ENCODE data around the gene PRDX2. TPM values are rescaled to one million over a fixed set of nuclear protein-coding genes. Genes with fewer than 3 reads are reported as not detected.

PRDX2 gene
- total and polyA plus RNA-seq, 2 donors from 2014 or later: 171 to 664 TPM

GRCh38 chr19:12754465-12755196 lies 47.0 kb downstream of the PRDX2 start:
- intact Hi-C loops (cut with DNase I): no loop called here
- Histone ChIP-seq H3K9me3 (ENCODE audit: control insufficient read depth in 2 of 3, insufficient read depth in 1 of 3, low read length in 3 of 3) (no peaks in the 10 kb centered on the region), H3K4me3 (ENCODE audit: low read length in 3 of 3) (no peak overlapping the region), H3K27ac (ENCODE audit: low read depth in 2 of 2, low read length in 2 of 2) (no peak overlapping the region), H3K27me3 (ENCODE audit: control insufficient read depth, insufficient read depth, low read length) (no peaks in the 10 kb centered on the region), H3K36me3 (ENCODE audit: control insufficient read depth in 2 of 3, insufficient read depth in 3 of 3, low read length in 3 of 3) (no peaks in the 10 kb centered on the region), H3K4me1 (ENCODE audit: control insufficient read depth in 2 of 3, insufficient read depth in 2 of 3, low read depth in 1 of 3, low read length in 3 of 3) (peaks cover 0 to 2% (median 0%) of the 10 kb centered on the region in 3 donors), H3K9ac (ENCODE audit: low read length in 3 of 3) (no peak overlapping the region)
- no peak for DNase-seq
- no peak for TF ChIP-seq CTCF (IDR thresholded peaks at IDR 0.05; ENCODE audit: borderline replicate concordance, extremely low read depth, insufficient read depth)
- FAIRE-seq: no peak

GRCh38 chr19:12752056-12752781 lies 49.4 kb downstream of the PRDX2 start:
- H3K36me3 ChIP-seq (ENCODE audit: control insufficient read depth in 2 of 3, insufficient read depth in 3 of 3, low read length in 3 of 3): peaks cover 0 to 6% (median 6%) of the 10 kb centered on the region in 3 donors
- TF ChIP-seq CTCF (IDR thresholded peaks at IDR 0.05; ENCODE audit: borderline replicate concordance, extremely low read depth, insufficient read depth): no peak
- FAIRE-seq (no peak), DNase-seq (no peak)
- no peak overlapping the region for H3K27ac ChIP-seq (ENCODE audit: low read depth in 2 of 2, low read length in 2 of 2)
- no peaks in the 10 kb centered on the region for H3K27me3 ChIP-seq (ENCODE audit: control insufficient read depth, insufficient read depth, low read length)
- H3K4me3 ChIP-seq (ENCODE audit: low read length in 3 of 3): no peak overlapping the region
- no peak overlapping the region for H3K9ac ChIP-seq (ENCODE audit: low read length in 3 of 3)
- no peaks in the 10 kb centered on the region for H3K4me1 ChIP-seq (ENCODE audit: control insufficient read depth in 2 of 3, insufficient read depth in 2 of 3, low read depth in 1 of 3, low read length in 3 of 3)
- intact Hi-C loops (cut with DNase I): no loop called here
- no peaks in the 10 kb centered on the region for H3K9me3 ChIP-seq (ENCODE audit: control insufficient read depth in 2 of 3, insufficient read depth in 1 of 3, low read length in 3 of 3)

- H3K36me3 ChIP-seq (ENCODE audit: control insufficient read depth in 2 of 3, insufficient read depth in 3 of 3, low read length in 3 of 3): peaks cover 0 to 6% (median 6%) of the 10 kb centered on the region in 3 donors
- FAIRE-seq: no peak
These were observed 50.0 kb downstream of the PRDX2 start, which contains the start of gene BEST2 for GRCh38 chr19:12751635-12752034. BEST2 (plus strand) TSS chr19:12751791; CDS start chr19:12752593, 802 bp downstream.

More at GRCh38 chr19:12751635-12752034, 50.0 kb downstream of the PRDX2 start, which contains the start of gene BEST2:
- DNase-seq: no peak
- intact Hi-C loops (cut with DNase I): no loop called here
- Histone ChIP-seq H3K9me3 (ENCODE audit: control insufficient read depth in 2 of 3, insufficient read depth in 1 of 3, low read length in 3 of 3) (no peaks in the 10 kb centered on the region), H3K27ac (ENCODE audit: low read depth in 2 of 2, low read length in 2 of 2) (no peak within 1 kb of the TSS), H3K27me3 (ENCODE audit: control insufficient read depth, insufficient read depth, low read length) (no peaks in the 10 kb centered on the region), H3K4me1 (ENCODE audit: control insufficient read depth in 2 of 3, insufficient read depth in 2 of 3, low read depth in 1 of 3, low read length in 3 of 3) (no peaks in the 10 kb centered on the region), H3K4me3 (ENCODE audit: low read length in 3 of 3) (no peak within 1 kb of the TSS), H3K9ac (ENCODE audit: low read length in 3 of 3) (no peak within 1 kb of the TSS)
- TF ChIP-seq CTCF (IDR thresholded peaks at IDR 0.05; ENCODE audit: borderline replicate concordance, extremely low read depth, insufficient read depth): no peak
